HG02885 (cell line): ENCODE results near the gene DCLK3.

ENCODE experiments used
- ATAC-seq: cut with Tn5 transposase; IDR thresholded peaks from one replicate; pipeline ENCODE4 v1.9.1; 2021; ENCODE audit warnings: mild to moderate bottlenecking; ENCODE audit not compliant: unreplicated experiment, poor library complexity

The DCLK3 gene

GRCh38 chr3:36763850-36764703, at the start of gene DCLK3:
TSS of gene DCLK3 (minus strand) at chr3:36764553. CDS start at chr3:36764263, 290 bp downstream.
- no peak for ATAC-seq

- no peak for ATAC-seq
These were observed 49.0 kb upstream of the DCLK3 start for GRCh38 chr3:36813305-36813704.

GRCh38 chr3:36812240-36812639, 47.9 kb upstream of the DCLK3 start:
- ATAC-seq = no peak

GRCh38 chr3:36811768-36812167, 47.4 kb upstream of the DCLK3 start:
- no peak for ATAC-seq

GRCh38 chr3:36804295-36805055, 40.1 kb upstream of the DCLK3 start:
- ATAC-seq = no peak

- ATAC-seq = no peak
These were observed 38.9 kb upstream of the DCLK3 start for GRCh38 chr3:36803091-36803791.

GRCh38 chr3:36800533-36801116, 36.3 kb upstream of the DCLK3 start:
- no peak for ATAC-seq

- ATAC-seq = no peak
These were observed 32.5 kb upstream of the DCLK3 start for GRCh38 chr3:36796881-36797280.

- no peak for ATAC-seq
These were observed 31.8 kb upstream of the DCLK3 start for GRCh38 chr3:36796161-36796560.

- ATAC-seq = no peak
These were observed 31.3 kb upstream of the DCLK3 start for GRCh38 chr3:36795622-36796021.

GRCh38 chr3:36792342-36792741, 28.0 kb upstream of the DCLK3 start:
- peak; percentile 77 for ATAC-seq

GRCh38 chr3:36790765-36791164, 26.4 kb upstream of the DCLK3 start:
- no peak for ATAC-seq

- ATAC-seq = no peak
These were observed 22.9 kb upstream of the DCLK3 start for GRCh38 chr3:36786921-36787890.

- no peak for ATAC-seq
These were observed 19.8 kb upstream of the DCLK3 start for GRCh38 chr3:36784138-36784635.

GRCh38 chr3:36777424-36778218, 13.3 kb upstream of the DCLK3 start:
- no peak for ATAC-seq

- no peak for ATAC-seq
These were observed 12.1 kb upstream of the DCLK3 start for GRCh38 chr3:36776436-36776835.

GRCh38 chr3:36774052-36774451, 9.7 kb upstream of the DCLK3 start:
- ATAC-seq = no peak

GRCh38 chr3:36771931-36772330, 7.6 kb upstream of the DCLK3 start:
- no peak for ATAC-seq
